Measurements from ENCODE around the gene SLC13A2.
"Not testable (repeated sequence)": the region's sequence is repeated elsewhere in the genome, so short reads cannot be mapped to it uniquely, and the experiment has no call there.

SLC13A2 gene, protein sequence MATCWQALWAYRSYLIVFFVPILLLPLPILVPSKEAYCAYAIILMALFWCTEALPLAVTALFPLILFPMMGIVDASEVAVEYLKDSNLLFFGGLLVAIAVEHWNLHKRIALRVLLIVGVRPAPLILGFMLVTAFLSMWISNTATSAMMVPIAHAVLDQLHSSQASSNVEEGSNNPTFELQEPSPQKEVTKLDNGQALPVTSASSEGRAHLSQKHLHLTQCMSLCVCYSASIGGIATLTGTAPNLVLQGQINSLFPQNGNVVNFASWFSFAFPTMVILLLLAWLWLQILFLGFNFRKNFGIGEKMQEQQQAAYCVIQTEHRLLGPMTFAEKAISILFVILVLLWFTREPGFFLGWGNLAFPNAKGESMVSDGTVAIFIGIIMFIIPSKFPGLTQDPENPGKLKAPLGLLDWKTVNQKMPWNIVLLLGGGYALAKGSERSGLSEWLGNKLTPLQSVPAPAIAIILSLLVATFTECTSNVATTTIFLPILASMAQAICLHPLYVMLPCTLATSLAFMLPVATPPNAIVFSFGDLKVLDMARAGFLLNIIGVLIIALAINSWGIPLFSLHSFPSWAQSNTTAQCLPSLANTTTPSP

DNA sequence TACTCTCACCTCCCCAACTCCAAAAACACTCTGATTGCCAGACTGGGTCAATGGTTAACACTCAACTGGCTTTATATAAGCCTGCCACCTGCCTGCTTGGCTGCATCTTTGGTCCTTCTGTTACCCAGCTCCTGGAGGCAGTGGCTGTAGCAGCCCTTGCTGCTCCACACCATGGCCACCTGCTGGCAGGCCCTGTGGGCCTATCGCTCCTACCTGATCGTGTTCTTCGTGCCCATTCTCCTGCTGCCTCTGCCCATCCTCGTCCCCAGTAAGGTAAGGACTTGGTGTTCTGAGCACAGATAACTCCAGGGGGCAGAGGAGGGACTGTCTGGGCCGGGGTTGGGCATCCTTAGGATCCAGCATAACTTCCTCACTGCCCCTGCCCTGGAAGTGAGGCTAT lies at the start of gene SLC13A2:
TSS of gene SLC13A2 (plus strand) at position 103 of the 400 bp plus-strand sequence. CDS start at position 172, 69 bp downstream.
- DNase-seq (ENCODE audit: low read depth in 2 of 2): no peak

DNA sequence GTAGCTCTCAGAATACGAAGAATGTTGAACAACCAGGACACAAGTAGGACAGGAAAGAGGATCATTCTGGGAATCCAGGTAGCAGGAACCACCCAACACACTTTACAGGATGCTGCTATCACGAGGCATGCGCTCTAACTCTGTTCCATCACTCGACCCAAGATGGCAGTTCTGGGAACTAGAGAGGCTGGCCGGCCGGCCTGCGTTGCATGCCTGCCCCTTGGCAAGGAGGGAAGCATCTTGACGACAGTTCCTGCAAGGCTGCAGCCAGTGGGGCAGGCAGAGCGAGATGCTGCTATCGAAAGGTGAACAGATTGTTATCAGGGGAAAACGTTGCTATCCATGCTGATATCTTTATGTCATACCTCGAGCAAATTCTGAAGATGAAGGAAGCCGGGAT lies 48.2 kb upstream of the SLC13A2 start:
- no peak for DNase-seq (ENCODE audit: low read depth in 2 of 2)

DNA sequence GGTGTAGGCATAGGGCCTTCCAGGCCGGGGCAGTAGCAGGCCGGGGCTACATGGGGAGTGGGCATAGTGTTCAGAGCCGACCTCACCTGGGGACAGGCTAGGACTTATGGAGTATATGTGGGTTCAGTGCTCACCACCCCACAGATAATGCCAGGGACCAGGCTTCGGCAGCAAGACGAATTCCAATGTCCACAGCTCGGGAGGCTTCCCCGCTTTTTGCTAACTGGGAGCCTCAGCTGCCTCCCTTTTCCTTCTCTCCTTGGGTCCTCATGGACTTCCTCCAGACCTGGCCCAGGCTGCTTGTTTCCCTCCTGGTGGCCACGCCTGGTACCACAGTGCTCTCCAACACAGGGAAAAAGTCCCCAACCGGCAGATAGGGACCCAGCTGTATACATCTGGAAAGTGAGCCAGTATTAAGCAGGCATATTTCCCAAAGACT lies 47.3 kb upstream of the SLC13A2 start:
- no peak for DNase-seq (ENCODE audit: low read depth in 2 of 2)

DNA sequence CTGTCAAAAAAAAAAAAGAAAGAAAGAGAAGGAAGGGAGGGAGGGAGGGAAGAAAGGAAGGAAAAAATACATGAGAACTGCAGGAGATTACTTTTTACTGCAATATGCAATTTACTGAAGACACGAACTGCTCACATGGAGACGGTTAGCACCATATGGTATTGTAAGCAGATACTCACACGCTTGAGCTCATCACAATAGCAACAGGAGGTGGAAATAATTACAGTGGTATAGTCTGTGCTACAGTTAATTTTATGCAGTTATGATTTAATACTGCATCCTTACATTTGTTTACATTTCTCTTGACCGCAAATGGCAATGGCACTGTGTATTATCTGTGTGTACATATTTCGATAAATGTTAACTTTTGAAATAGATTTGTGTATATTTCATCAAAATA lies 46.1 kb upstream of the SLC13A2 start:
- no peak for DNase-seq (ENCODE audit: low read depth in 2 of 2)

DNA sequence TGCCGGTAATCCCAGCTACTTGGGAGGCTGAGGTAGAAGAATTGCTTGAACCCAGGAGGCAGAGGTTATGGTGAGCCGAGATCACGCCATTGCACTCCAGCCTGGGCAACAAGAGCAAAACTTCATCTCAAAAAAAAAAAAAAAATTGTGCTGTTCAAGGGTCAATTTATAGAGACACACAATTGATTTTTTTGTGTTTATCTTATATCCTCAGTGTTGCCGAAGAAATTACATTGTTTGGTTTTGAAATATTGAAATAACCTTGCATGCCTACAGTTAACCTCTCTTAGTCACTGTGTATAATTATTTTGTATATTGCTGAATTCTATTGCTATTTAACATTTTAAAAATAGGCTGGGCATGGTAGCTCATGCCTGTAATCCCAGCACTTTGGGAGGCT lies 45.5 kb upstream of the SLC13A2 start:
- not testable (repeated sequence) for DNase-seq (ENCODE audit: low read depth in 2 of 2)

DNA sequence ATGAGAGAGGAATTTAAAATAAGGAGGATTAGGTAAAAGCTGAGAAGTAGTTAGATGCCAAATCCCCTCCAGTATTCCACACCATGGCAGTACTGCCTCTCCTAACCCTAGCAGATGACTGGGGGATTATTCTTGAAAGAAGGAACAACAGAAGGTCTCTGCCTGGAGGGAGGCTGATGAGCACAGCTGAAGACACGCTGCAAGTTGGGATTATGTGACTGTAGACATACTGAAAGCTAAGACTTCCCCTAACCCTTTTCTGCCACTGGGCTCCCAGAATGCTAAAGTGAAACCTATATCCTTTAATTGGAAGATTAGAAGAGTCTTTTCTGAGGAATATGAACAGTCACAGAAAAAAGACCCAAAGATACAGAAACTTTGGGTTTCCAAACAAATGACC lies 39.7 kb upstream of the SLC13A2 start:
- DNase-seq (ENCODE audit: low read depth in 2 of 2): no peak

DNA sequence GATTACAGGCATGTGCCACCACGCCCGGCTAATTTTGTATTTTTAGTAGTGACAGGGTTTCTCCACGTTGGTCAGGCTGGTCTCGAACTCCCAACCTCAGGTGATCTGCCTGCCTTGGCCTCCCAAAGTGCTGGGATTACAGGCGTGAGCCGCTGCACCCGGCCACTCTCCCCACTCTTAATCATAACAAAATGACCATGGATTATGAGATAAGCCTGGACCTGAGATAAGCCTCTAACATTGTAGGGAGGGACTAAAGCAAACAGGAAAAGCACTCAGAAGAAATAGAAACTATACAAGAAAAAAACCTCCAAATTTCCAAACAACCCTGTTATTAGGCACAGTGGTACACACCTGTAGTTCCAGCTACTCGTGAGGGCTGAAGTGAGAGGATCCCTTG lies 39.1 kb upstream of the SLC13A2 start:
- DNase-seq (ENCODE audit: low read depth in 2 of 2): not testable (repeated sequence)

DNA sequence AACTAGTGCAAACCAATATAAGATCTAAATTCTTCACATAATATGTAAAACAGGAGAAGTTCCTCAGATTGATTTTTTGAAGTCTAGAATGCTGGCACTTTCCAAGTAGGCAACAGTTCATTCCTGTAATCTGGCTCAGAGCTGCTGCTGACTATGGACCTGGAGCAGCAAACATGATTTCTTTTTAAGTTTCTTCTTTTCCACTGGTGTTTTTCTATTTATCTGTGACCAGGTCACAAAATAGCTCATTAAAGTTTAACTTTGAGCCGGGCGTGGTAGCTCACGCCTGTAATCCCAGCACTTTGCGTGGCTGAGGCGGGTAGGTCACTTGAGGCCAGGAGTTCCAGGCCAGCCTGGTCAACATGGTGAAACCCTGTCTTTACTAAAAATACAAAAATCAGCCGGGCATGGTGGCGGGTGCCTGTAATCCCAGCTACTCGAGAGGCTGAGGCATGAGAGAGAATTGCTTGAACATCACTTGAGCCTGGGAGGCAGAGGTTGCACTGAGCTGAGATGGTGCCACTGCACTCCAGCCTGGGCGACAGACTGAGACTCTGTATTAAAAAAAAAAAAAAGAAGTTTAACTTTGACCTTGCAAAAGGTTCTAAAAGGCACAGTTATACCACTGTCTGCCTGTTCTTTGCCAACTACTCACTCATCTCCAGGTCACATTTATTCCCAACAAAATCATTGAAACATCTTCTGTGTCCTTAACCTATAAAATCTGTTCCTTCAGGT lies 29.4 kb upstream of the SLC13A2 start:
- no peak for DNase-seq (ENCODE audit: low read depth in 2 of 2)

DNA sequence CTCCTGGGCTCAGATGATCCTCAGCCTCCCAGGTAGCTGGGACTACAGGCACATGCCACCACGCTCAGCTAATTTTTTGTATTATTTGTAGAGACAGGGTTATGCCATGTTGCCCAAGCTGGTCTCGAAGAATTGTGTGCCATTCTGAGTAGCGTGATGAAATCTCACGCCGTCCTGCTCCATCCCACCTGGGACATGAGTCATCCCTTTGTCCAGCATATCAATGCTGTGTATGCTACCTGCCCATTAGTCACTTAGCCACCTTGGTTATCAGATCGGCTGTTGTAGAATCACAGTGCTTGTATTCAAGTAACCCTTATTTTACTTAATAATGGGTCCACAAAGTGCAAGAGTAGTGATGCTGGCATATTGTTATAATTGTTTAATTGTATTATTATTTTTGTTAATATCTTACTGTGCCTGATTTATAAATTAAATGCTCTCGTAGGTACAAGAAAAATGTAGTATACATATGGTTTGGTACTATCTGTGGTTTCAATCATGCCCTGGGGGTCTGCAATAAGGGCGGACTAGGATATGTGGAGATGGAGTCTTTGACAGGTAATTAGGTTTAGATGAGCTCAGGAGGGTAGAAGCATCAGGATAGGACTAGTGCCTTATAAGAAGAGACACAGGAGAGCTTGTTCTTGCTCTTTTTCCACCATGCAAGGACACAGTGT lies 26.6 kb upstream of the SLC13A2 start:
- DNase-seq (ENCODE audit: low read depth in 2 of 2): no peak

DNA sequence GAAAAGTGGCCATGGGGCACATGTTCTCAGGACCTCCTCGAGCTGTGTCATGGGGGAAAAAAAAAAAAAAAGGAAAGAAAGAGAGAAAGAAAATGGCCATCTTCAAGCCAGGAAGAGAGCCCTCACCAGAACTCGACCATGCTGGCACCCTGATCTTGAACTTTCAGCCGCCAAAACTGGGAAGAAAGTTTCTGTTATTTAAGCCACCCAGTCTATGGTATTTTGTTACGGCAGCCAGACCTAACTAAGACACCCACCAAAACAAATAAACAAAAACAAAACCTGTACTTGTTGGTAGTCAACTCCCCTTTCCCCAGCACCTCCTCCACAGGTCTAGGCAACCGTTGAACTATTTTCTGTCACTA lies 26.1 kb upstream of the SLC13A2 start:
- no peak for DNase-seq (ENCODE audit: low read depth in 2 of 2)

DNA sequence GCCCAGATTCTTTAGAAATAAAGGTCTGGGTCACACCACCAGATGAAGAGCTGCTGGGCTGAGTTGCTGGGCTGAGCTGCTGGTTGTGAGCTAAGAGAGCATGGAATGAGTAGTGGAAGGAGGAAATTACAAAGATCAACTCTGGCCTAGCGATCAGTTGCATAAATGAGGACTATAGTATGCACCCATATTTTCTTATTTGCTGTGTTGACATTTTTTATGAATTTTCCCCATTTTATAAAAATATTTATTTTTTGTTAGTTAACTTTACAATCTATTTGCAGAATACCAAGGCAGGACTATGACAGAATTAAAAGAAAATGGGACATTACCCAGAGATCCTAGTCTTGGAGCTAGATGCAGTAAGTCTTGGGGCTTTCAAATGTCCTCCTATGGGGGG lies 23.6 kb upstream of the SLC13A2 start:
- DNase-seq (ENCODE audit: low read depth in 2 of 2): no peak

DNA sequence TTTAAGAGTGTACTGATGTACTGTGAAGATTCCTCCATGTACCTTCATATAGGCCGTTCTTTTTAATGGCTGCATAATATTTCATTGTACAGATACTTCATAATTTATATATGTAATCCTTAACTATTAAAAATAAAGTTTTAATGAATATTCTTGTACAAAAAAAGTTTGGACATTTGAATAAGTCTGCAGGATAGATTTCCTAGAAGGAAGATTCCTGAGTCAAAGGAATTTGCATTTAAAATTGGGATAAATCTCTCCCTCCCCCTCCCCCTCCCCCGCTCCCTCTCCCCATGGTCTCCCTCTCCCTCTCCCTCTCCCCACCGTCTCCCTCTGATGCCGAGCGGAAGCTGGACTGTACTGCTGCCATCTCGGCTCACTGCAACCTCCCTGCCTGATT lies 15.6 kb upstream of the SLC13A2 start:
- DNase-seq (ENCODE audit: low read depth in 2 of 2): no peak

DNA sequence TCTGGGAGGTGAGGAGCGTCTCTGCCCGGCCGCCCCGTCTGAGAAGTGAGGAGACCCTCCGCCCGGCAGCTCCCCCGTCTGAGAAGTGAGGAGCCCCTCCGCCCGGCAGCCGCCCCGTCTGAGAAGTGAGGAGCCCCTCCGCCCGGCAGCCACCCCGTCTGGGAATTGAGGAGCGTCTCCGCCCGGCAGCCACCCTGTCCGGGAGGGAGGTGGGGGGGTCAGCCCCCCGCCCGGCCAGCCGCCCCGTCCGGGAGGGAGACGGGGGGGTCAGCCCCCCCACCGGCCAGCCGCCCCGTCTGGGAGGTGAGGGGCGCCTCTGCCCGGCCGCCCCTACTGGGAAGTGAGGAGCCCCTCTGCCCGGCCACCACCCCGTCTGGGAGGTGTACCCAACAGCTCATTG lies 14.6 kb upstream of the SLC13A2 start:
- DNase-seq (ENCODE audit: low read depth in 2 of 2): not testable (repeated sequence)

DNA sequence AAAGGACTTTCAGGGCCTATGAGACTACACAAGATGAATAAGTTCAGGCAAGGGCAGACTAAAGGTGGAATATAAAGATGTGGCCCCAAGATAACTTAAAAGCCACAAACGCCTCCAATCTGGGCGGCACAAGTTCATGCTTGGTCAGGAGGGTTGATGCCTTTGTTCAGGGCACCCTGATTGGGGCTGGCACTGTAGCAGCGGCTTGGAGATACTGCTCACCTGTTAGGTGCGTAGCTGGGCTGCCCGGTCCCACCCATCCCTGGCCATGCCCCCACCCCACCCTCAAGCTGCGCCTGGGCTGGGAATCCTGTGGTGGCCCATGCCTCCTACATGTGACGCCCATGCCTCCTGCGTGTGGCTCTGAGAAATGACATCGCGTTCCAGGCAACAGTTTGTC lies 12.5 kb upstream of the SLC13A2 start:
- no peak for DNase-seq (ENCODE audit: low read depth in 2 of 2)

DNA sequence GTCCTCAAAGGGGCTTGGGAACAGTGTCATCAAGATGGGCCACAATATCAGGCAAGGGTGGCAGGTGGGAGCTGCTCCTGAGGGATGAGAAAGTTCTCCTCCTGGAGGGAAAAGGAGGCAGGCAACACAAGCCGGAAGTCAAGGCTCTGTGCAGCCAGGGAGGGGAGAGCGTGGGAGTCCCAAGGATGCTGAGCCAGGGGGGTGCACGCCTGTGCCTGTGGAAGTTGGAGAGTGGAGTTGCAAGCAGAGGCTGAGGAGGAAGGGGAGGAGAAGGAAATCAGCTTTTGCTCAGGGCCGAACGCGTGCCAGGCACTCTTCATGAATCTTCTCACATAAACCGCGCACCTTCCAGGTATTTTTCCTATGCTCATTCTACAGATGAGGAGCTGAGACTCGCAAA lies 7.4 kb upstream of the SLC13A2 start:
- no peak for DNase-seq (ENCODE audit: low read depth in 2 of 2)

DNA sequence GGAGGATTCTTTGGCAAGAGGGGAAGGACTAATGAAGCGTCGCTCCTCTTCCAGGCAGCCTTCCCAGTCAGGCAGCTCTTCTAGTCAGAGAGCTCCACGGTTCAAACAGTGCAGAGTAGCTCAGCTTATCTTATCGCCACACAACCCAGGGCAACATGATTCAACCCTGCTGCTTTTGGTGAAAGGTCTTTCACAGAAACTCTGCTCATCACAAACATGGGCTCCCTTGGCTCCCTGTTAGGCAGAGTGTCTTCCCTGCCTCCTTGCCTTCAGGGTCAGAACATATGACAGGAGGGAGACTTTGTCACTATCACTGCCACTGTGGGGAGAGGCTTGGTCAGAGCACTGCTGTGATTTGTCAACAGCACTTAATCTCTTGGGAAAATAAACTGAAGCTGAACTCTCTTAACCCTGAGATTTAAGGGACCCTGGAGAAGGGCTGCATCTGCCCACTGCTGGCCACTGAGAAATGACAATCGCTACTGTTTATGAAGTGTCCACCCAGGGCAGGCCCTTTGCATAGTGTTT lies 6.9 kb upstream of the SLC13A2 start:
- no peak for DNase-seq (ENCODE audit: low read depth in 2 of 2)

DNA sequence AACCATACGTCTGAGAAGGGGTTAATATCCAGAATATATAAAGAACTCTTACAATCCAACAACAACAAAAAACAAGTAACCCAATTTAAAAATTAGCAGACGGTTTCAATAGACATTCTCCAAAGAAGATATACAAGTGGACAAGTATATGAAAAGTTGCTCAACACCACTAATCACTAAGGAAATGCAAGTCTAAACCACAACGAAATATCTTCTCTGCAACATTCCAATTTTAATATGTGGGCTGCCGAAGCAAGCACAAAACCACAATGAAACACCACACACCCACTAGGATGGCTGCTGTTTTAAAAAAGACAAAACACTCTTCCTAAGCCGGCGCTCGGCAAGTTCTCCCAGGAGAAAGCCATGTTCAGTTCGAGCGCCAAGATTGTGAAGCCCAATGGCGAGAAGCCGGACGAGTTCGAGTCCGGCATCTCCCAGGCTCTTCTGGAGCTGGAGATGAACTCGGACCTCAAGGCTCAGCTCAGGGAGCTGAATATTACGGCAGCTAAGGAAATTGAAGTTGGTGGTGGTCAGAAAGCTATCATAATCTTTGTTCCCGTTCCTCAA lies 5.9 kb upstream of the SLC13A2 start:
- no peak for DNase-seq (ENCODE audit: low read depth in 2 of 2)

DNA sequence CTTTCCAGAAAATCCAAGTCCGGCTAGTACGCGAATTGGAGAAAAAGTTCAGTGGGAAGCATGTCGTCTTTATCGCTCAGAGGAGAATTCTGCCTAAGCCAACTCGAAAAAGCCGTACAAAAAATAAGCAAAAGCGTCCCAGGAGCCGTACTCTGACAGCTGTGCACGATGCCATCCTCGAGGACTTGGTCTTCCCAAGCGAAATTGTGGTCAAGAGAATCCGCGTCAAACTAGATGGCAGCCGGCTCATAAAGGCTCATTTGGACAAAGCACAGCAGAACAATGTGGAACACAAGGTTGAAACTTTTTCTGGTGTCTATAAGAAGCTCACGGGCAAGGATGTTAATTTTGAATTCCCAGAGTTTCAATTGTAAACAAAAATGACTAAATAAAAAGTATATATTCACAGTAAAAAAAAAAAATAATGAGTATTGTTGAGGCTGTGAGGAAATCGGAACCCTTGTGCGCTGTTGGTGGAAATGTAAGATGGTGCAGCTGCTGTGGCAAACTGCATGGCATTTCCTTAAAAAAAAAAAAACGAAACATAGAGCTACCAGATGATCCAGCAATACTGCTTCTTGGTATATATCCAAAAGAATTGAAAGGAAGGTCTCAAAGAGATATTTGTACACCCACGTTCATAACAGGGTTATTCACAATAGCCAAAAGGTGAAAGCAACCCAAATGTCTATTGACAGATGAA lies 5.3 kb upstream of the SLC13A2 start:
- not testable (repeated sequence) for DNase-seq (ENCODE audit: low read depth in 2 of 2)

DNA sequence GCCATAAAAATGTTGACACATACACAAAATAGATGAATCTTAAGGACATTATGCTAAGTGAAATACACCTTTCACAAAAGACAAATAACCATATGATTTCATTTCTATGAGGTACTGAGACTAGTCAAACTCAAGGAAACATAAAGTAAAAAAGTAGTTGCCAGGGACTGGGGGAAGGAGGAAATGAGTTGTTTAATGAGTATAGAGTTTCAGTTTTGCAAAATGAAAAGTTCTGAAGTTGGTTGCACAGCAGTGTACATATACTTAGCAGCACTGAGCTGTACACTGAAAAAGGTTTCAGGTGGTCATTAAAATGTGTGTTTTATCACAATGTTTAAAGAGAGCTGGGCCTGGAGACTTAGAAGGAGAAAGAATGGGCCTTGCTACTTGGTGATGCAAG lies 4.7 kb upstream of the SLC13A2 start:
- no peak for DNase-seq (ENCODE audit: low read depth in 2 of 2)

DNA sequence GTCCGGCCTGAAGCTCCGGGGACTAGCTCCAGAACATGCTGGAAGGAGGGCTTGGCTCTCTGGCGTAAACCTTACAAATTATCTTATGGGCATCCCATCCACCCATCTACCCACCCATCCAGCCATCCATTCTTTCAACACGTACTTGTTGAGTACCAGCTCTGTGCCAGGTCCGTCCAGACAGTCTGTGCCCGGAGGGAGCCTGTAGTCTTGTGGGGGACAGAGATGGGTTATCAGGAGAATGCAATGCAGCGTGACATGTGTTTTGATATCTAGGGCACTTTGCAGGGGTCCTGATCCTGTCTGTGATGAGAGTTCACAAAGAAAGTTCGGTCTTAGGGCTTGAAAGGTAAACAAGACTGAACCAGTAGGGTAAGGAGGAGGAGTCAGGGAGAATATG lies 4.1 kb upstream of the SLC13A2 start:
- DNase-seq (ENCODE audit: low read depth in 2 of 2): no peak

DNA sequence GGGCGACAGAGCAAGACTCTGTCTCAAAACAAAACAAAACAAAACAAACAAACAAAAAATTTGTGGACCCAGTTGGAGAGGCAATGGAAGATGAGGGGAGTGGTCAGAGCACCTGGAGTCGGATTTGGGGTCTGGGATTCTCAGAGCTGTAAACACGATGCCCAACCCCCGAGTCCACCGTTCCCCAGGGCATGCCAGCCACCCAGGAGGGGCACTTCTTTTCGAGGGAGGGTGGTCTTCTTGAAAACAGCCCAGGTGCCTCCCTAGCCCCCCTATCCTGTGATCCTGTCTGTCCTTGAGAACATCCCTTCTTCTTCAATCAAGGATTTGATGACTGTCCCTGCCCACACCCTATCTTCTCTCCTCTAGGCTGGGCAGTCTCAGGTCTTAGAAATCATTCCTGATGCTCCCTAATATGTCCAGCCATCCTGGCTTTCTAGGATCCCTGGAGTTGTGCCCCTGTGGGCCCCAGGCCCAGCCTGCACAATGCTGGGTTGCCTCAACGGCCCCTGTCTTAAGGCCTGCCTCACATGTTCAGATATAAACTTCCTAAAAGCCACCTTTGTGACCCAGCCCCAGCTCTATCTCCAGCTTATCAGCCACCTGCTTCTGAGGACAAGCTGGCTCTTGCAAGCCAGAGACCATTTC lies 3.1 kb upstream of the SLC13A2 start:
- DNase-seq (ENCODE audit: low read depth in 2 of 2): no peak

All from activated CD4-positive, alpha-beta T cell treated with anti-CD3 and anti-CD28 coated beads for 24 hours (primary cell).